Activated T-helper 17 cell treated with anti-CD3 and anti-CD28 coated beads, Interleukin-2, amount 50 U/mL, for 72 hours (primary cell): ENCODE results near the gene ZSCAN23. TPM values are rescaled to one million over a fixed set of nuclear protein-coding genes. Genes with fewer than 3 reads are reported as not detected.
A peak's percentile ranks its signal among the peaks of the same experiment; 100 is the strongest.
"Not testable (repeated sequence)": the region's sequence is repeated elsewhere in the genome, so short reads cannot be mapped to it uniquely, and the experiment has no call there.

Experiments used
- ATAC-seq: fragments of 150-1000 bp; cut with Tn5 transposase; replicated peaks from 2 replicates; pipeline ENCODE4 v1.10.0; 2021; ENCODE audit warnings: mild to moderate bottlenecking, moderate library complexity
- H3K27ac Mint-ChIP-seq: one replicate; pipeline ENCODE4 v1.8.0; 2022; ENCODE audit warnings: mixed read lengths
- H3K27me3 Mint-ChIP-seq: one replicate; pipeline ENCODE4 v1.8.0; 2022; ENCODE audit warnings: mixed read lengths
- H3K36me3 Mint-ChIP-seq: one replicate; pipeline ENCODE4 v1.8.0; 2022; ENCODE audit warnings: low read depth, mild to moderate bottlenecking, mixed read lengths
- H3K4me1 Mint-ChIP-seq: one replicate; pipeline ENCODE4 v1.8.0; 2022; ENCODE audit warnings: mixed read lengths
- H3K4me3 Mint-ChIP-seq: one replicate; pipeline ENCODE4 v1.8.0; 2022; ENCODE audit warnings: mild to moderate bottlenecking, mixed read lengths
- H3K9me3 Mint-ChIP-seq: one replicate; pipeline ENCODE4 v1.8.0; 2022; ENCODE audit warnings: mixed read lengths
- total RNA-seq, 2 donors: library from RNA; stranded (reverse); gene quantifications; one replicate each; pipeline ENCODE4 v1.2.3, GENCODE V29; 2022

The ZSCAN23 gene
- total RNA-seq, 2 donors from 2014 or later = 0.24 to 0.52 TPM

- peak; percentile 92 for ATAC-seq
- Mint-ChIP-seq H3K27me3 (peaks cover 27% of the 10 kb centered on the region), H3K4me3 (no peak overlapping the region), H3K27ac (no peak overlapping the region), H3K4me1 (peaks cover 7% of the 10 kb centered on the region), H3K9me3 (peaks cover 3% of the 10 kb centered on the region), H3K36me3 (no peaks in the 10 kb centered on the region)
Observed at GRCh38 chr6:28408076-28408802, 35.1 kb downstream of the ZSCAN23 start.

- Mint-ChIP-seq H3K27me3 (peaks cover 30% of the 10 kb centered on the region), H3K9me3 (peaks cover 3% of the 10 kb centered on the region), H3K36me3 (no peaks in the 10 kb centered on the region), H3K4me1 (peaks cover 7% of the 10 kb centered on the region), H3K27ac (no peak overlapping the region), H3K4me3 (no peak overlapping the region)
- ATAC-seq = peak; percentile 69
Observed at GRCh38 chr6:28407401-28407800, 35.9 kb downstream of the ZSCAN23 start.

- peaks cover 23% of the 10 kb centered on the region for H3K27me3 Mint-ChIP-seq
- H3K4me3 Mint-ChIP-seq, H3K4me1 Mint-ChIP-seq, ATAC-seq, H3K9me3 Mint-ChIP-seq, H3K36me3 Mint-ChIP-seq, H3K27ac Mint-ChIP-seq: not testable (repeated sequence)
Observed at GRCh38 chr6:28403923-28404322, 39.4 kb downstream of the ZSCAN23 start.

- Mint-ChIP-seq H3K4me3 (no peak overlapping the region), H3K27me3 (peaks cover 23% of the 10 kb centered on the region), H3K36me3 (peaks cover 13% of the 10 kb centered on the region), H3K27ac (no peak overlapping the region), H3K4me1 (peaks cover 13% of the 10 kb centered on the region), H3K9me3 (no peaks in the 10 kb centered on the region)
- no peak for ATAC-seq
Observed at GRCh38 chr6:28402197-28402596, 41.1 kb downstream of the ZSCAN23 start.

GRCh38 chr6:28401172-28401571 is 42.1 kb downstream of the ZSCAN23 start:
- no peaks in the 10 kb centered on the region for H3K9me3 Mint-ChIP-seq

GRCh38 chr6:28400122-28400451 is 43.2 kb downstream of the ZSCAN23 start:
- H3K9me3 Mint-ChIP-seq = no peaks in the 10 kb centered on the region
- peak overlapping the region; percentile 84 for H3K4me3 Mint-ChIP-seq
- peaks cover 14% of the 10 kb centered on the region for H3K27me3 Mint-ChIP-seq
- H3K4me1 Mint-ChIP-seq = peaks cover 22% of the 10 kb centered on the region
- H3K27ac Mint-ChIP-seq = peak overlapping the region; percentile 88
- ATAC-seq = no peak
- peaks cover 32% of the 10 kb centered on the region for H3K36me3 Mint-ChIP-seq

More at GRCh38 chr6:28401172-28401571, 42.1 kb downstream of the ZSCAN23 start:
- ATAC-seq = no peak
- Mint-ChIP-seq H3K4me3 (peak overlapping the region; percentile 84), H3K27me3 (peaks cover 19% of the 10 kb centered on the region), H3K36me3 (peaks cover 23% of the 10 kb centered on the region), H3K27ac (no peak overlapping the region), H3K4me1 (peaks cover 19% of the 10 kb centered on the region)

GRCh38 chr6:28399350-28400121 is 43.8 kb downstream of the ZSCAN23 start, which contains the start of gene ZSCAN12:
ZSCAN12 (minus strand) TSS chr6:28399747; CDS start chr6:28398405, 1,342 bp downstream.
- no peaks in the 10 kb centered on the region for H3K9me3 Mint-ChIP-seq
- H3K27me3 Mint-ChIP-seq = peaks cover 14% of the 10 kb centered on the region
- peaks cover 37% of the 10 kb centered on the region for H3K36me3 Mint-ChIP-seq
- H3K4me3 Mint-ChIP-seq = peak within 1 kb of the TSS; percentile 84
- H3K27ac Mint-ChIP-seq = peak within 1 kb of the TSS; percentile 88
- peaks cover 24% of the 10 kb centered on the region for H3K4me1 Mint-ChIP-seq
- peak; percentile 83 for ATAC-seq

GRCh38 chr6:28395918-28396317 is 47.4 kb downstream of the ZSCAN23 start:
- H3K9me3 Mint-ChIP-seq = no peaks in the 10 kb centered on the region
- ATAC-seq = no peak
- peaks cover 29% of the 10 kb centered on the region for H3K4me1 Mint-ChIP-seq
- no peak overlapping the region for H3K27ac Mint-ChIP-seq
- peaks cover 73% of the 10 kb centered on the region for H3K36me3 Mint-ChIP-seq
- no peaks in the 10 kb centered on the region for H3K27me3 Mint-ChIP-seq
- no peak overlapping the region for H3K4me3 Mint-ChIP-seq

GRCh38 chr6:28393912-28394662 is 49.2 kb downstream of the ZSCAN23 start:
- no peak for ATAC-seq
- Mint-ChIP-seq H3K4me1 (peaks cover 29% of the 10 kb centered on the region), H3K27me3 (no peaks in the 10 kb centered on the region), H3K9me3 (no peaks in the 10 kb centered on the region), H3K36me3 (peaks cover 90% of the 10 kb centered on the region), H3K27ac (no peak overlapping the region), H3K4me3 (no peak overlapping the region)

- peaks cover 16% of the 10 kb centered on the region for H3K4me1 Mint-ChIP-seq
- no peak overlapping the region for H3K27ac Mint-ChIP-seq
- H3K9me3 Mint-ChIP-seq = no peaks in the 10 kb centered on the region
- H3K4me3 Mint-ChIP-seq = no peak overlapping the region
- H3K27me3 Mint-ChIP-seq = no peaks in the 10 kb centered on the region
- peaks cover 89% of the 10 kb centered on the region for H3K36me3 Mint-ChIP-seq
- no peak for ATAC-seq
Observed at GRCh38 chr6:28390688-28391087, 52.6 kb downstream of the ZSCAN23 start.

GRCh38 chr6:28384143-28384533 is 59.2 kb downstream of the ZSCAN23 start:
- Mint-ChIP-seq H3K27ac (no peak overlapping the region), H3K4me1 (peaks cover 5% of the 10 kb centered on the region), H3K4me3 (no peak overlapping the region), H3K9me3 (no peaks in the 10 kb centered on the region), H3K27me3 (no peaks in the 10 kb centered on the region), H3K36me3 (peaks cover 84% of the 10 kb centered on the region)
- ATAC-seq = no peak

- H3K9me3 Mint-ChIP-seq = no peaks in the 10 kb centered on the region
- peak overlapping the region; percentile 27 for H3K4me3 Mint-ChIP-seq
- peaks cover 79% of the 10 kb centered on the region for H3K36me3 Mint-ChIP-seq
- no peak overlapping the region for H3K27ac Mint-ChIP-seq
- H3K27me3 Mint-ChIP-seq = no peaks in the 10 kb centered on the region
- ATAC-seq = no peak
- H3K4me1 Mint-ChIP-seq = peaks cover 4% of the 10 kb centered on the region
Observed at GRCh38 chr6:28383235-28384142, 59.8 kb downstream of the ZSCAN23 start.
